HG02938 (cell line): ENCODE results near the gene ACADM.
"Not testable (repeated sequence)": the region's sequence is repeated elsewhere in the genome, so short reads cannot be mapped to it uniquely, and the experiment has no call there.

Source experiments
- ATAC-seq: cut with Tn5 transposase; IDR thresholded peaks from one replicate; pipeline ENCODE4 v1.9.1; 2021; ENCODE audit warnings: mild to moderate bottlenecking, moderate library complexity; ENCODE audit not compliant: unreplicated experiment

ACADM gene

GRCh38 chr1:75724472-75725022 lies at the start of gene ACADM:
Gene ACADM, plus strand, starts transcription at chr1:75724709. Its CDS starts 79 bp downstream, at chr1:75724788.
- ATAC-seq, result peak; percentile 77

- ATAC-seq, result no peak
Measured at GRCh38 chr1:75677443-75677842, 47.1 kb upstream of the ACADM start.

GRCh38 chr1:75677964-75678363 lies 46.5 kb upstream of the ACADM start:
- ATAC-seq, result not testable (repeated sequence)

- no peak for ATAC-seq
Measured at GRCh38 chr1:75690547-75690946, 34.0 kb upstream of the ACADM start.

- ATAC-seq, result no peak
Measured at GRCh38 chr1:75693551-75693950, 31.0 kb upstream of the ACADM start.

GRCh38 chr1:75696000-75696399 lies 28.5 kb upstream of the ACADM start:
- ATAC-seq, result no peak

GRCh38 chr1:75707191-75707590 lies 17.3 kb upstream of the ACADM start:
- ATAC-seq, result no peak

GRCh38 chr1:75708910-75709309 lies 15.6 kb upstream of the ACADM start:
- ATAC-seq, result no peak

- no peak for ATAC-seq
Measured at GRCh38 chr1:75710832-75711231, 13.7 kb upstream of the ACADM start.

- ATAC-seq, result no peak
Measured at GRCh38 chr1:75711846-75712245, 12.7 kb upstream of the ACADM start.

GRCh38 chr1:75712306-75712705 lies 12.2 kb upstream of the ACADM start:
- ATAC-seq, result no peak

GRCh38 chr1:75719810-75720209 lies 4.7 kb upstream of the ACADM start:
- ATAC-seq, result no peak

- no peak for ATAC-seq
Measured at GRCh38 chr1:75720325-75720724, 4.2 kb upstream of the ACADM start.

- no peak for ATAC-seq
Measured at GRCh38 chr1:75720820-75721219, 3.7 kb upstream of the ACADM start.

- ATAC-seq, result not testable (repeated sequence)
Measured at GRCh38 chr1:75722246-75722645, 2.3 kb upstream of the ACADM start.

GRCh38 chr1:75722966-75723365 lies 1.5 kb upstream of the ACADM start:
- no peak for ATAC-seq

GRCh38 chr1:75723989-75724471 lies 479 bp upstream of the ACADM start:
- ATAC-seq, result peak; percentile 50

- ATAC-seq, result no peak
Measured at GRCh38 chr1:75725266-75725665, 757 bp downstream of the ACADM start.

GRCh38 chr1:75725861-75726361 lies 1.4 kb downstream of the ACADM start:
- ATAC-seq, result no peak

GRCh38 chr1:75727571-75727970 lies 3.1 kb downstream of the ACADM start:
- ATAC-seq, result peak; percentile 29

- ATAC-seq, result no peak
Measured at GRCh38 chr1:75730432-75730831, 5.9 kb downstream of the ACADM start.

GRCh38 chr1:75731881-75732280 lies 7.4 kb downstream of the ACADM start:
- no peak for ATAC-seq

- no peak for ATAC-seq
Measured at GRCh38 chr1:75732703-75733102, 8.2 kb downstream of the ACADM start.
